ENCODE results near the gene FOXC2.

FOXC2 gene

DNA sequence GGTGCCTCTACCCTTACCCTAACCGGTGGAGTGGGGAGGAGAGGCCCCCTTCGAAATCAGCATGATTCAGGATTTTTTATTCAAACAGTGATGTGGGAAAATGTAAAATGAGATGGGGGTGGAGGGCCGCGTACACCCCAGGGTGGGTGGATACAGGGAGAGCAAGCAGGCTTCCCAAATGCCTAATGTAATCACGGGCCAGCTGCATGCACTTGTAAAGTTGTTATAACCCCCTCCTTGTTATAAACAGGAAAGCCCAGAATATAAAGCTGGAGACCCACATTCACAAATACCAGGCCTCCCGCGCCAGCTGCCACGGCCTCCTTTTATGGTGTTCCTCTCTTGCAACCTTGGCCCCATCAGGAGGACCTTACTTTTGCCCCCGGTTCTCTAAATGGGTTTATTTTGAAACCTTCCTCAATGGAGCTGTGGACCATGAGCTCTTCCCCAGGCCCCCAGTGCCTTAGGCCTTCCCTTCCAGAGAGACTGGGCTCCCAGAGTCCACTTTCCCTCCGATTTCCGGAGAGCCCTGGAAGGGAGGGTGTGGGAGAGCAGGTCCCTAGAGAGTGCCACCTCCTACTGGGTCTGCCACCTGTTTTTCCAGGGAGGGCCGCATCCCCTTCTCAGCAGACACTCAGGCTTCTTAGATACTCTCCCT lies 10.8 kb downstream of the FOXC2 start:
- DNase-seq (ENCODE audit: low read depth) = no peak
- H3K4me3 ChIP-seq (ENCODE audit: low read depth, low read length) = no peak overlapping the region
- TF ChIP-seq, protein P1, sequence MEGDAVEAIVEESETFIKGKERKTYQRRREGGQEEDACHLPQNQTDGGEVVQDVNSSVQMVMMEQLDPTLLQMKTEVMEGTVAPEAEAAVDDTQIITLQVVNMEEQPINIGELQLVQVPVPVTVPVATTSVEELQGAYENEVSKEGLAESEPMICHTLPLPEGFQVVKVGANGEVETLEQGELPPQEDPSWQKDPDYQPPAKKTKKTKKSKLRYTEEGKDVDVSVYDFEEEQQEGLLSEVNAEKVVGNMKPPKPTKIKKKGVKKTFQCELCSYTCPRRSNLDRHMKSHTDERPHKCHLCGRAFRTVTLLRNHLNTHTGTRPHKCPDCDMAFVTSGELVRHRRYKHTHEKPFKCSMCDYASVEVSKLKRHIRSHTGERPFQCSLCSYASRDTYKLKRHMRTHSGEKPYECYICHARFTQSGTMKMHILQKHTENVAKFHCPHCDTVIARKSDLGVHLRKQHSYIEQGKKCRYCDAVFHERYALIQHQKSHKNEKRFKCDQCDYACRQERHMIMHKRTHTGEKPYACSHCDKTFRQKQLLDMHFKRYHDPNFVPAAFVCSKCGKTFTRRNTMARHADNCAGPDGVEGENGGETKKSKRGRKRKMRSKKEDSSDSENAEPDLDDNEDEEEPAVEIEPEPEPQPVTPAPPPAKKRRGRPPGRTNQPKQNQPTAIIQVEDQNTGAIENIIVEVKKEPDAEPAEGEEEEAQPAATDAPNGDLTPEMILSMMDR (IDR thresholded peaks at IDR 0.05; ENCODE audit: low read depth, low read length, missing control alignments) = no peak

DNA sequence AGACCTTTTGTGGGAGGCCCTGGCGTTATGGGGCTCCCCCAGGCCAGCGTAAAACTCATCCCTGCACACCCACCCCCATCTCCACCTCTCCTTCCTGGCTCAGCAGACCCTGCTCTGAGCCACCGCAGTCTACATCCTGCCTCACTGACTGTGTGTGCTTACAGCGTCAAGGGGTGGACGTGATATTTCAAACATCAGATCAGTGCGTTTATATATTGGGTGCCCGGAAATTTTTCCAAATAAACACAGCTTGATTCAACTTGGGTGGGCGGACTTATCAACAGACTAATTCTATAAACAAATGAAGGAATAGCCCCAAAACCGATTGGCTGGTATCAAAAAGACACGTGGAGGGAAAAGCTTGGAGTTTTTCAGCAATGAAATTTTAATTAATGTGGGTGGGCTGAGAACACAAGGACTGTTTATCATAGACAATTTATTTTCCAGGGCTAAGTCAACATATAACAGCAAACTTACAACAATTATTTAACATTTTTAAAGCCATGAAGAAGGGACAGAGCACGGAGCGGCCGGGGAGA lies 11.5 kb downstream of the FOXC2 start, which contains the start of gene FOXL1:
FOXL1 (plus strand) TSS at position 489 of the 539 bp plus-strand sequence. CDS start 175 bp downstream, outside the sequence.
- H3K4me3 ChIP-seq (ENCODE audit: low read depth, low read length) = no peak within 1 kb of the TSS
- no peak for DNase-seq (ENCODE audit: low read depth)
- TF ChIP-seq, protein P1 (IDR thresholded peaks at IDR 0.05; ENCODE audit: low read depth, low read length, missing control alignments) = no peak

DNA sequence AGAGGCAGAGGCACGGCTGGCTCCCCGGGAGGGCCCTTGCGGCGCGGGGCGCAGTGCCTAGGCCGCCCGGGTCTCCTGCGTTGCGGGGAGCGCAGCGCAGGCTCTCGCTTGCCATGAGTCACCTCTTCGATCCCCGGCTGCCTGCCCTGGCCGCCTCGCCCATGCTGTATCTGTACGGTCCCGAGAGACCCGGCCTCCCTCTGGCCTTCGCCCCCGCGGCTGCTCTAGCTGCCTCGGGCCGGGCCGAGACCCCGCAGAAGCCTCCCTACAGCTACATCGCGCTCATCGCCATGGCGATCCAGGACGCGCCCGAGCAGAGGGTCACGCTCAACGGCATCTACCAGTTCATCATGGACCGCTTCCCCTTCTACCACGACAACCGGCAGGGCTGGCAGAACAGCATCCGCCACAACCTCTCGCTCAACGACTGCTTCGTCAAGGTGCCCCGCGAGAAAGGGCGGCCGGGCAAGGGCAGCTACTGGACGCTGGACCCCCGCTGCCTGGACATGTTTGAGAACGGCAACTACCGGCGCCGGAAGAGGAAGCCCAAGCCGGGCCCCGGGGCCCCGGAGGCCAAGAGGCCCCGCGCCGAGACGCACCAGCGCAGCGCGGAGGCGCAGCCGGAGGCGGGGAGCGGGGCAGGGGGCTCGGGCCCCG lies 12.1 kb downstream of the FOXC2 start:
- no peak for DNase-seq (ENCODE audit: low read depth)
- no peak overlapping the region for H3K4me3 ChIP-seq (ENCODE audit: low read depth, low read length)
- TF ChIP-seq, protein P1 (IDR thresholded peaks at IDR 0.05; ENCODE audit: low read depth, low read length, missing control alignments) = no peak

DNA sequence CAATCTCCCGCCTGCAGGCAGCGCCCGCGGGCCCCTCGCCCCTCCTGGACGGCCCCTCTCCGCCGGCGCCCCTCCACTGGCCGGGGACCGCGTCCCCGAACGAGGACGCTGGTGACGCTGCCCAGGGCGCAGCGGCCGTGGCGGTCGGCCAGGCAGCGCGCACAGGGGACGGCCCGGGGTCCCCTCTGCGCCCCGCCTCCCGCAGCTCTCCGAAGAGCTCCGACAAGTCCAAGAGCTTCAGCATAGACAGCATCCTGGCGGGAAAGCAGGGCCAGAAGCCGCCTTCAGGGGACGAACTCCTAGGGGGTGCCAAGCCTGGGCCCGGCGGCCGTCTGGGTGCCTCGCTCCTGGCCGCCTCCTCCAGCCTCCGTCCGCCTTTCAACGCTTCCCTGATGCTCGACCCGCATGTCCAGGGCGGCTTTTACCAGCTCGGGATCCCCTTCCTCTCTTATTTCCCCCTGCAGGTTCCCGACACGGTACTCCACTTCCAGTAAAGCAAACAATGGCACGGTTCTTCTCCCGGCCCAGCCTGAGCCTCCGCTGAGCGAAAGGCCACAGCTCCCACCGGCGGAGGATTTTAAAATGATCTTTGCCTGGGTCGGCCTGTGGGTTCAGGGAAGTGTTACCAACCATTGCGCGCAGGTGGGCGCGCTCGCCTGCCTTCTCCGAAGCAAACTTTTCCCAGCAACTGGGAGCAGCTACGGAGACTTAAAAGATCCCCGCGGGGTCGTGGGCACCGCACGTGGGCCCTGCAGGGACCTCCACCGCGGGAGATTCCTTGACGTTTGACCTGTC lies 12.8 kb downstream of the FOXC2 start:
- no peak for DNase-seq (ENCODE audit: low read depth)
- no peak overlapping the region for H3K4me3 ChIP-seq (ENCODE audit: low read depth, low read length)
- TF ChIP-seq, protein P1 (IDR thresholded peaks at IDR 0.05; ENCODE audit: low read depth, low read length, missing control alignments) = no peak

DNA sequence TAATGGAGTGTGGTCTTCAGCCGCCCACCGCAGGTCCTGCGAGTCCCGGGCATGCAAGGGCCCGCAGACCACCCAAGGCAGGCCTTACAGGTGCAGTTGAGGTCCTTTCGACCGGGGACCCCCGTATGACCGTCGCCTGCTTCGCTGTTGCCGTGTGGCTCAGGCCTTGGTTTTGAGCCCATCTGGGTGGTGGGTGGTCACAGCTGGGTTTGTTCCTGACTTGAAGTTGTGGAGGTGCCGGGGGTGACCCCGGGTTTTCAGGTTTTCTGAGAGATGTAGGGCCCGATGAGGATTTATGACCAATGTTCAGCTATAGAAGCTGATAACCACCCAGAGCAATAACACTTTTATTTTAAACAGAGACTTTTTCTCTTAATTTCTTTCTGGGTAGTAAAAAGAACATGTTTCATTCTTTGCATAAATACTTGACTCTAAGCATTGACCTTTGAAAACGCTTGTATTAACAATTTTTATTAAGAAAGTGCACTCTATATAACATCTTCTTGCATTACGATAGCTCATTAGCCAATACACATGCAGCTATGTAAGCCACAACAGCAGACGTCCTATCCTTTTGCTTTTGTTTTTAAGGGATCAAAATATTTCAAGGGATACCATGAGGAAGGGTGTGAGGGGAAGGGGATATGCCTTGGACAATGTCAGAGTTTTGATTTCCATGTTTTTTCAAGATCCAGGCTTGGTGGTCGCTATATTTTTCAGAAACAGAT lies 13.6 kb downstream of the FOXC2 start:
- no peak overlapping the region for H3K4me3 ChIP-seq (ENCODE audit: low read depth, low read length)
- no peak for DNase-seq (ENCODE audit: low read depth)

DNA sequence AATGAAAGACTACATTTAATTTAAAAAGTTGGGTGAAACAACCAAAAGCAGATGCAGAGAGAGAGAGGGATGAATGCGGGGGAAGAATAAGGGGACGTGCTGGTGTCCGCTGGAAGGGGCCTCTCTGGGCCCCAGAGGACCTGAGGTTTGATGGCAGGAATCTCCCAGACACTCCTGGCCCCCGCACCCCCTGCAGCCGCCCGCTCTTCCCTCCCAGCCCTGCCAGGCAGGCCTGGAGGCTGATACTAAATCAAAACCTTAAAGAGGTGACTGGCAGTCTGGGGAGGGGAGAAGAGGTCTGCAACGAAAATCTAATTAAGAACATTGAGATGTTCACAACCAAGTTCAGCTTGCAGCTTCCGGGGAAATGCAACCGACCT lies 14.2 kb downstream of the FOXC2 start:
- TF ChIP-seq, protein P1 (IDR thresholded peaks at IDR 0.05; ENCODE audit: low read depth, low read length, missing control alignments) = no peak
- DNase-seq (ENCODE audit: low read depth) = no peak
- no peak overlapping the region for H3K4me3 ChIP-seq (ENCODE audit: low read depth, low read length)

More for the DNA sequence above, 13.6 kb downstream of the FOXC2 start:
- TF ChIP-seq, protein P1 (IDR thresholded peaks at IDR 0.05; ENCODE audit: low read depth, low read length, missing control alignments) = no peak
